Spleen (tissue), 11 donors: Measurements from ENCODE around the gene CRACDL. TPM values are rescaled to one million over a fixed set of nuclear protein-coding genes. Genes with fewer than 3 reads are reported as not detected.

Experiments
- DNase-seq: peaks from one replicate; pipeline ENCODE4 v3.0.0-alpha.2; 2020
- H3K27ac ChIP-seq, 8 donors: fragments of 200-600 bp; sonication (generic) in 7 of 8; 1 replicate in 4 of 8; 2 replicates in 4 of 8; pipeline versions ENCODE4 v1.5.0 to v1.8.0; 2016 to 2021; ENCODE audit warnings: inconsistent platforms in 4 of 8, mild to moderate bottlenecking in 4 of 8, moderate library complexity in 1 of 8
- H3K27me3 ChIP-seq, 7 donors: fragments of 200-600 bp; sonication (generic) in 6 of 7; replicated peaks in 1 of 7; 1 replicate in 4 of 7; 2 replicates in 3 of 7; pipeline versions ENCODE4 v1.5.0 to v1.8.0; 2016 to 2021; ENCODE audit warnings: inconsistent platforms in 3 of 7, mild to moderate bottlenecking in 1 of 7
- H3K36me3 ChIP-seq, 6 donors: fragments of 200-600 bp; sonication (generic) in 5 of 6; 1 replicate in 4 of 6; 2 replicates in 2 of 6; pipeline versions ENCODE4 v1.5.0 to v1.8.0; 2016 to 2021; ENCODE audit warnings: inconsistent platforms in 2 of 6
- H3K4me1 ChIP-seq, 6 donors: fragments of 200-600 bp; sonication (generic) in 5 of 6; 1 replicate in 3 of 6; 2 replicates in 3 of 6; pipeline versions ENCODE4 v1.5.0 to v1.8.0; 2016 to 2021; ENCODE audit warnings: inconsistent platforms in 3 of 6
- H3K4me3 ChIP-seq, 8 donors: fragments of 200-600 bp; sonication (generic) in 7 of 8; 1 replicate in 4 of 8; 2 replicates in 4 of 8; pipeline versions ENCODE4 v1.5.0 to v1.8.0; 2016 to 2021; ENCODE audit warnings: inconsistent platforms in 4 of 8, mild to moderate bottlenecking in 4 of 8, moderate library complexity in 2 of 8
- H3K9me3 ChIP-seq, 8 donors: fragments of 200-600 bp; sonication (generic) in 7 of 8; 1 replicate in 4 of 8; 2 replicates in 4 of 8; pipeline versions ENCODE4 v1.5.0 to v1.8.0; 2016 to 2021; ENCODE audit warnings: inconsistent platforms in 4 of 8
- CTCF ChIP-seq, 11 experiments: fragments of 200-600 bp in 7 of 11; fragments of 450-650 bp in 4 of 11; sonication (generic) in 4 of 11; IDR thresholded peaks in 8 of 11; conservative IDR thresholded peaks in 3 of 11; 1 replicate in 7 of 11; 2 replicates in 4 of 11; pipeline versions ENCODE4 v1.4.0 to v1.8.0; 2016 to 2021; ENCODE audit warnings: antibody characterized with exemption in 11 of 11, inconsistent platforms in 4 of 11, mild to moderate bottlenecking in 1 of 11
- POLR2A ChIP-seq, 3 donors: fragments of 450-650 bp; IDR thresholded peaks; one replicate each; pipeline ENCODE4 v1.5.1; 2017; ENCODE audit warnings: antibody characterized with exemption in 3 of 3, mild to moderate bottlenecking in 1 of 3
- POLR2AphosphoS5 ChIP-seq, 3 donors: sonication (generic); formaldehyde crosslinking; IDR thresholded peaks; one replicate each; pipeline ENCODE4 v1.5.1; 2017; ENCODE audit warnings: antibody characterized with exemption in 3 of 3
- WGBS, 5 donors: extraction: QIAGEN DNeasy Blood & Tissue Kit in 3 of 5; methylation state at CpG; one replicate each; pipeline versions ENCODE4 v1.1.5 to v1.1.7; 2013 to 2018; 5-methylcytosine and 5-hydroxymethylcytosine counted together
- intact Hi-C: fragments of 100-400 bp; cut with DNase I; formaldehyde crosslinking; loops from one replicate; pipeline ENCODE4 v1.15.0; 2023; ENCODE audit warnings: low total_unique reads
- polyA plus RNA-seq, 3 donors: library from polyadenylated mRNA; stranded (reverse); fragments of 200-250 nt; gene quantifications; one replicate each; pipeline ENCODE4 v1.2.1, GENCODE V29; 2013
- total RNA-seq, 7 donors: library from RNA; depleted of rRNA in 3 of 7; stranded (reverse); fragments of >200 nt in 3 of 7; fragmentation: NEBNext Ultra II Directional in 4 of 7; extraction: Animal tissue kit (Norgen Biotek cat#: 25700) in 4 of 7; gene quantifications; one replicate each; pipeline versions ENCODE4 v1.1.0 to v1.2.1, GENCODE V29; 2016 to 2021
- donor health status: healthy with polysubstance abuse.
- donor health status: DM: no; HTN: no; CAD: no; lungs with moderate emphysema.
- donor health status: DM: no; HTN: no; CAD: no.
- donor health status: Bipolar disorder and iron deficiency.
- donor health status: healthy.
- donor health status: DM: no; HTN: no; CAD: no.
- donor health status: DM: yes; HTN: yes; CAD: no.

Gene CRACDL
- total and polyA plus RNA-seq, 10 donors, result 0.52 to 5.1 (median 1.4) TPM

GRCh38 chr2:98935111-98935770, 784 bp downstream of the CRACDL start:
- 22 to 30% (median 24%) methylated on average over 19 of the region's 19 CpGs for WGBS, 5 donors
- TF ChIP-seq CTCF (IDR thresholded peaks at IDR 0.05 in 8 of 11, conservative IDR thresholded peaks at IDR 0.05 in 3 of 11) (no peak), POLR2AphosphoS5 (IDR thresholded peaks at IDR 0.05) (no peak), POLR2A (IDR thresholded peaks at IDR 0.05) (no peak)
- peak overlapping the region; percentile 34 to 72 (median 38) for H3K4me3 ChIP-seq
- no peak for DNase-seq
- intact Hi-C loops, result no loop called here
- peaks cover 10 to 36% (median 19%) of the 10 kb centered on the region in 6 donors for H3K4me1 ChIP-seq
- peaks cover 4 to 64% (median 40%) of the 10 kb centered on the region in 7 donors for H3K27me3 ChIP-seq
- no peaks in the 10 kb centered on the region for H3K9me3 ChIP-seq
- H3K36me3 ChIP-seq, result no peaks in the 10 kb centered on the region
- H3K27ac ChIP-seq, result peak overlapping the region in 3 of 8 donors; percentile 18 to 53 (median 28)

GRCh38 chr2:98932778-98933343, 3.2 kb downstream of the CRACDL start:
- H3K9me3 ChIP-seq, result no peaks in the 10 kb centered on the region
- no peak overlapping the region for H3K4me3 ChIP-seq
- peaks cover 4 to 47% (median 32%) of the 10 kb centered on the region in 7 donors for H3K27me3 ChIP-seq
- no peaks in the 10 kb centered on the region for H3K36me3 ChIP-seq
- H3K4me1 ChIP-seq, result peaks cover 10 to 36% (median 19%) of the 10 kb centered on the region in 6 donors
- WGBS, 5 donors, result 85 to 95% (median 90%) methylated on average over 10 of the region's 10 CpGs
- intact Hi-C loops, result no loop called here
- DNase-seq, result no peak
- no peak overlapping the region for H3K27ac ChIP-seq
- TF ChIP-seq CTCF (IDR thresholded peaks at IDR 0.05 in 8 of 11, conservative IDR thresholded peaks at IDR 0.05 in 3 of 11) (no peak), POLR2AphosphoS5 (IDR thresholded peaks at IDR 0.05) (no peak), POLR2A (IDR thresholded peaks at IDR 0.05) (no peak)

GRCh38 chr2:98932164-98932563, 3.9 kb downstream of the CRACDL start:
- Histone ChIP-seq H3K4me3 (no peak overlapping the region), H3K9me3 (no peaks in the 10 kb centered on the region), H3K4me1 (peaks cover 9 to 30% (median 19%) of the 10 kb centered on the region in 6 donors), H3K27ac (peak overlapping the region in 1 of 8 donors; percentile 27), H3K36me3 (no peaks in the 10 kb centered on the region), H3K27me3 (peaks cover 4 to 40% (median 27%) of the 10 kb centered on the region in 7 donors)
- no peak for DNase-seq
- WGBS, 5 donors, result 89 to 98% (median 93%) methylated on average over 8 of the region's 8 CpGs
- intact Hi-C loops, result no loop called here
- TF ChIP-seq POLR2A (IDR thresholded peaks at IDR 0.05) (no peak), POLR2AphosphoS5 (IDR thresholded peaks at IDR 0.05) (no peak), CTCF (IDR thresholded peaks at IDR 0.05 in 8 of 11, conservative IDR thresholded peaks at IDR 0.05 in 3 of 11) (no peak)

GRCh38 chr2:98931596-98931995, 4.4 kb downstream of the CRACDL start:
- intact Hi-C loops, result no loop called here
- Histone ChIP-seq H3K27me3 (peaks cover 0 to 34% (median 21%) of the 10 kb centered on the region in 7 donors), H3K4me1 (peaks cover 4 to 24% (median 13%) of the 10 kb centered on the region in 6 donors), H3K9me3 (no peaks in the 10 kb centered on the region), H3K36me3 (no peaks in the 10 kb centered on the region), H3K4me3 (no peak overlapping the region), H3K27ac (peak overlapping the region in 1 of 8 donors; percentile 27)
- no peak for DNase-seq
- 50 to 79% (median 63%) methylated on average over 3 of the region's 3 CpGs for WGBS, 5 donors
- TF ChIP-seq CTCF (IDR thresholded peaks at IDR 0.05 in 8 of 11, conservative IDR thresholded peaks at IDR 0.05 in 3 of 11) (no peak), POLR2A (IDR thresholded peaks at IDR 0.05) (no peak), POLR2AphosphoS5 (IDR thresholded peaks at IDR 0.05) (no peak)
